HG03139 (cell line): ENCODE results near the gene XYLT1.
"Not testable (repeated sequence)": the region's sequence is repeated elsewhere in the genome, so short reads cannot be mapped to it uniquely, and the experiment has no call there.

Experiments
- ATAC-seq: cut with Tn5 transposase; IDR thresholded peaks from one replicate; pipeline ENCODE4 v1.9.1; 2021; ENCODE audit not compliant: unreplicated experiment

Gene XYLT1

GRCh38 chr16:17313793-17314547, 156.8 kb downstream of the XYLT1 start:
- ATAC-seq: no peak

- no peak for ATAC-seq
Measured at GRCh38 chr16:17313085-17313611, 157.6 kb downstream of the XYLT1 start.

- ATAC-seq: no peak
Measured at GRCh38 chr16:17312094-17312710, 158.6 kb downstream of the XYLT1 start.

DNA sequence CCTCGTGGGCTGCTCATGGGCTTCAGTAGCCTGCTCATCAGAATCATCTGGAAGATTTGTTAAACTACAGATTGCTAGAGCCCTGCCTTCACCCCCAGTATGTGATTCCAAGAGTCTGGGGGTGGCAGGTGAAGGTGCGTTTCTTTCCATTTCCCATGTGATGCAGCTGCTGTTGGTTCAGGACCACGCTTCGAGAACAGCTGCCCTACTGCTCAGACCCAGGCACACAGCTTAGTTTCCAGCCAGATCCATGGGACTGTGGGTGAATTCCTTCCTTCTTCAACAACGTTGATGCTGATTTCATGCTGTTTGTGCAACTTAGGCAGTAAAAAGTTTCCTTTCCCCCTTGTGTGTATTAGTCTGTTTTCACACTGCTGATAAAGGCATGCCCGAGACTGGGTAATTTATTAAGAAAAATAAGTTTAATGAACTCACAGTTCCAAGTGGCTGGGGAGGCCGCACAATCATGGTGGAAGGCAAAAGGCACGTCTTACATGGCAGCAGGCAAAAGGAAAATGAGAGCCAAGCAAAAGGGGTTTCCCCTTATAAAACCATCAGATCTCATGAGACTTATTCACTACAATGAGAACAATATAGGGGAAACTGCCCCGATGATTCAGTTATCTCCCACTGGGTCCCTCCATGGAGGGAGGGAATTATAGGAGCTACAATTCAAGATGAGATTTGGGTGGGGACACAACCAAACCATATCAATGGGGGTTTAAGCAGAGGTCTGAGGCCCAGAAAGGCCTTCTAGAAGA, 159.2 kb downstream of the XYLT1 start:
- no peak for ATAC-seq

DNA sequence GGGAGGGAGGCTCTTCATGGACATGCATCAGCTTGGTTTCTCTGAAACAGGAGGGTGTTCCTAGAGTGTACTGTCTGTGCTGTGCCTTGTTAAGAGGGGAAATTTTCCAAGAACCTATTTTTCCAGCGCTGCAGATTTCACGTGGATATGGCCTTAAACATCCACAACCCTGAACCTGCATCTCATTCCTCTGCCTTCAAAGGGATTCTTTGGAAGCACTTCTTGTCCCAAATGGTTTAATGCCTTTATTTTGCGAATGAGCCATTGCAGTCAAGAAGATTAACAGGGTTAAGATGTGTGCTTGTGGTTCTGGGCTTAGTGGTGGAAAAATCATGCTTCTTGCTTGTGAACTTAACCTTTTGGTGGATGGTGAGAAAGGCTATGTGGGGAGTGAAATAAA, 161.2 kb downstream of the XYLT1 start:
- no peak for ATAC-seq

- ATAC-seq: no peak
Measured at GRCh38 chr16:17308186-17308585, 162.6 kb downstream of the XYLT1 start.

- ATAC-seq: no peak
Measured at GRCh38 chr16:17307504-17307903, 163.3 kb downstream of the XYLT1 start.

- no peak for ATAC-seq
Measured at GRCh38 chr16:17306745-17307144, 164.0 kb downstream of the XYLT1 start.

- not testable (repeated sequence) for ATAC-seq
Measured at GRCh38 chr16:17306211-17306610, 164.5 kb downstream of the XYLT1 start.

GRCh38 chr16:17305694-17306093, 165.1 kb downstream of the XYLT1 start:
- ATAC-seq: no peak

DNA sequence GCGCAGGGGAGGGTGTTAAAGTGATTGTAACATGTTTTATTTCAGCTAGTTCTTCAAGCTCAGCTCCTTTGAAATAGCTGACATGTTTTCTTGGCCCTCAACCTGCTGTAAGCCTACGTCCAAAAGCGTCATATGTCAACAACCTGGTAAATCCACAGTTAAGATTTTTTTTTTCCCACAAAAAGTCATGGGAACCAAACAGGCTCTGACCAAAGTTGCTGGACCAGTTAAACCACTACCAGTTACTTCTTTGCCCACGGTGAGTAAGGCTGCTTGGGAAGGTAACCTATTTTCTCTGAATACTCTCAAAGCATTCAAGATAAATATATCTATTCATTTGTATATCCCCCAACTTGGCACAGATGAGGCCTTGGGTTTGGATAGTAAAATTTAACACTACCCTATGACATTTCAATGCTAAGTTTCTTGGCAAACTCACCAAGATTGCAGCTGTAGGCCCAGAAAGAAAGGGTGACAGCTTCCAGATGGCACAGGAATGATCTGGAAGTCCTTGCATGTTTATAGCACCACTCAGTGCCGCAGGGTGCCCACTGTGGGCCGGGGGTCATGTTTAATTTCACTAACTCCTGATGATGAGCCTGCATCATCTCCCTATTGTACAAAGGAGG, 166.2 kb downstream of the XYLT1 start:
- ATAC-seq: no peak

DNA sequence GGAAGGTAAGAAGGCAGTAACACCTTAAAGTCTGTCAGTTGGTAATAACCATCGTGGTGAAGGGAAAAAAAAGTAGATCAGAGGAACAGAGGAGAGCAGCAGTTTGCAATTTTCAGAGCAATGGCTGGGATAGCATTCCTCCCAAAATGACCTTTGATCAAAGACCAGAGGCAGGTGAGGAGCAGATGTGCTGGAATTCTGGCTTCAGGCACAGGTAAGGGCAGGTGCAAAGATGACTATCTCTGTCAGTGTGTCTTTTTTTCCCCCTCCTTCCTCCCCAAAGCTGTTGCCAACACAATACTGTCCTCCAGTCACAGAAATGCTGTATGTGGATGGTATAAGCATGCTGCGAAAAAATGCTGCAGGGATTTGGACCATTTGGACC, 166.7 kb downstream of the XYLT1 start:
- no peak for ATAC-seq

GRCh38 chr16:17303101-17303500, 167.7 kb downstream of the XYLT1 start:
- ATAC-seq: no peak

- no peak for ATAC-seq
Measured at GRCh38 chr16:17302620-17303019, 168.1 kb downstream of the XYLT1 start.

GRCh38 chr16:17302214-17302613, 168.5 kb downstream of the XYLT1 start:
- ATAC-seq: peak; percentile 8

DNA sequence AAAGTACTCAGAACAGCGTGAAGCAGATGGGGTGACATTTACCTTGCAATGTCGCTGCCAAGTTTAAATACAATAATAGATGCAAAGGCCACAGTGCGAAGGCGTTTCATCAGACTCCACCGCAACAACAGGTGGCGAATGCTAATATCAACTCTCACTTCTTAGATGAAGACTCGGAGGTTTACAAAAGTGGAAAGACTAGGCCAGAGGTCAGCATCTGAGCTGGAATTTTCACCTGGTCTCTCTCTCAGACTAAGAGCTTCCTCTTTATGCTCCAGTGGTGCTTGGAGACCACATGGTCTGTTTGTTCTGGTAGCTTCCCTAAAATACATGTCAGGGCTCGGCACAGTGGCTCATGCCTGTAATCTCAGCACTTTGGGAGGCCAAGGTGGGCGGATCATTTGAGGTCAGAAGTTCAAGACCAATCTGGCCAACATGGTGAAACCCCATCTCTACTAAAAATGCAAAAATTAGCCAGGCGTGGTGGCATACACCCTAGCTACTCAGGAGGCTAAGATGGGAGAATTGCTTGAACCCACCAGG, 169.1 kb downstream of the XYLT1 start:
- peak; percentile 78 for ATAC-seq

GRCh38 chr16:17301184-17301583, 169.6 kb downstream of the XYLT1 start:
- no peak for ATAC-seq

DNA sequence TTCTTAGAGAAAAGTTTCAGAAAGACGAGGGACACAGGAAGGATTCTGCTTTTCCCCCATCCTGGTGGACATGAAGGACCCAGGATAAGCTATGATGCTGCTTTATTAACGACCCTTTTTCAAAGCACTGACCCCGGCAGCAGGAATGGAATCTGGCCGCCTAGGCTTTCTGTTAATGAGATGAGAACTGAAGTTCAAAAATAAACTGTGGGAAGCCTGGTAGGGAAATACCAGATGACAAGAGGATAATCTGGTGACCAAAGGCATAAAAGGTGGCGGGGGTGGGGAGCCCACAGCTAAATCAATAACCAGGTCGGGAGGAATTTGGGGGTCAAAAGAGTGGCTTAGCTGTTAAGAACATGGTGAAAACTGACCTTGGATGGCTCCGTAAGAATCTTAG, 171.0 kb downstream of the XYLT1 start:
- ATAC-seq: no peak

DNA sequence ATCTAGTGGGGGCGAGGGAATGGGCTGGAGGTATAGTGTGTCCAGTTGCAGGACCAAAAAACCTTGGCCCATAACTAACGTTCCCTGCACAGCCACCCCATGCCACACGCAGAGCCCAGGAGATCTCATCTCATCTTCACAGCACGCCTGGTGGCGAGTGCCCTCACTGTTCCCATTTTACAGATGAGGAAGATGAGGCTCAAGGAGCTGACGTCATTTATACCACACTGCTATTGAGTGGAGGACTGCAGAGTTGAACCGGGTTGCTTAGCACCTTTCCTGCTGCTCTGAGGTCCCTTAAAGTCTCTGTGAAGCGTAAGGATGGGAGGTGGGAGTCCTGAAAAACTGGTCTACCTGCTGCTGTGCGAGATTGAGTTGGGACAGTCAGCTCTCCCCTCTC, 172.5 kb downstream of the XYLT1 start:
- no peak for ATAC-seq

DNA sequence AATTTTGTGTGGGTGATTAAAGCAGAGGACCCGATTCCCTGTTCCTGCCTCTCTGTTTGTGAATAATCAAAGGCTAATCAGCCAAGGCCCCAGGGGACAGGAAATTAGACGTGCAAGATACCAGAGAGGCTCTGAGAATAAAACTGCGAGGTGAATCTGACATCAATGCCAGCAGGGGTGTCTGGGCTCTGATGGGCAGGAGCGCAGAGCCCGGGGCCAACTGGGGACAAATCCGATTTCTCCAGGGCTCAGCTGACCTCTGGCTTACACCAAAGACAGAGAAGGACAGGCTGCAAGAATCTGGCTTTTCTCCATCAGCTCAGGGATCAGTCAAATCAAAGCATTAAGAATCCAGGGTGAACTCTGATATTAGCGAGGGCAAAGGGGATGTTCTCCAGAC, 174.3 kb downstream of the XYLT1 start:
- no peak for ATAC-seq

GRCh38 chr16:17295948-17296347, 174.8 kb downstream of the XYLT1 start:
- no peak for ATAC-seq
